ENCODE results near the gene CNMD.

Gene CNMD

DNA sequence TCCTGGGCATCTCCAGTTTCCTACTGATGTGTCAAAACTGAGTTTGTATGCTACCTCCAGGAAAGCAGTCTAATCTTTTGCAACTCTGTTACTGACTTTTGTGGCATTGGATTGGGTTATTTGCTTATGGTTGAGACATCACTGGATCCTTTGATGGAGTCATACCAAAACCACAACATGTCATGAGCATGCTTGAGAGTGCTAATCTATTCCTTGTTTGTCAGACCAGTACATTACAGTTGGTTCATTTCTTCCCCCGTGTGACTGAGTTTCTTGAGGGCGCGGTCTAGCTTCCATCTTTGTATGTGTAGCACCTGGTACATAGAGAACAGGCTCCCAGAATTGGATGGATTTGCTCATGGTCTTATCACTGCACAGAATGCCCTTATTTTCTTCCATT is 43.8 kb downstream of the CNMD start:
- no peak for TF ChIP-seq YY1 (IDR thresholded peaks at IDR 0.05; ENCODE audit: low read depth)
- TF ChIP-seq, protein P1, sequence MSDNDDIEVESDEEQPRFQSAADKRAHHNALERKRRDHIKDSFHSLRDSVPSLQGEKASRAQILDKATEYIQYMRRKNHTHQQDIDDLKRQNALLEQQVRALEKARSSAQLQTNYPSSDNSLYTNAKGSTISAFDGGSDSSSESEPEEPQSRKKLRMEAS (IDR thresholded peaks at IDR 0.05), result no peak
- TF ChIP-seq, protein P2, sequence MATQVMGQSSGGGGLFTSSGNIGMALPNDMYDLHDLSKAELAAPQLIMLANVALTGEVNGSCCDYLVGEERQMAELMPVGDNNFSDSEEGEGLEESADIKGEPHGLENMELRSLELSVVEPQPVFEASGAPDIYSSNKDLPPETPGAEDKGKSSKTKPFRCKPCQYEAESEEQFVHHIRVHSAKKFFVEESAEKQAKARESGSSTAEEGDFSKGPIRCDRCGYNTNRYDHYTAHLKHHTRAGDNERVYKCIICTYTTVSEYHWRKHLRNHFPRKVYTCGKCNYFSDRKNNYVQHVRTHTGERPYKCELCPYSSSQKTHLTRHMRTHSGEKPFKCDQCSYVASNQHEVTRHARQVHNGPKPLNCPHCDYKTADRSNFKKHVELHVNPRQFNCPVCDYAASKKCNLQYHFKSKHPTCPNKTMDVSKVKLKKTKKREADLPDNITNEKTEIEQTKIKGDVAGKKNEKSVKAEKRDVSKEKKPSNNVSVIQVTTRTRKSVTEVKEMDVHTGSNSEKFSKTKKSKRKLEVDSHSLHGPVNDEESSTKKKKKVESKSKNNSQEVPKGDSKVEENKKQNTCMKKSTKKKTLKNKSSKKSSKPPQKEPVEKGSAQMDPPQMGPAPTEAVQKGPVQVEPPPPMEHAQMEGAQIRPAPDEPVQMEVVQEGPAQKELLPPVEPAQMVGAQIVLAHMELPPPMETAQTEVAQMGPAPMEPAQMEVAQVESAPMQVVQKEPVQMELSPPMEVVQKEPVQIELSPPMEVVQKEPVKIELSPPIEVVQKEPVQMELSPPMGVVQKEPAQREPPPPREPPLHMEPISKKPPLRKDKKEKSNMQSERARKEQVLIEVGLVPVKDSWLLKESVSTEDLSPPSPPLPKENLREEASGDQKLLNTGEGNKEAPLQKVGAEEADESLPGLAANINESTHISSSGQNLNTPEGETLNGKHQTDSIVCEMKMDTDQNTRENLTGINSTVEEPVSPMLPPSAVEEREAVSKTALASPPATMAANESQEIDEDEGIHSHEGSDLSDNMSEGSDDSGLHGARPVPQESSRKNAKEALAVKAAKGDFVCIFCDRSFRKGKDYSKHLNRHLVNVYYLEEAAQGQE (IDR thresholded peaks at IDR 0.05; ENCODE audit: low read depth), result no peak
- TF ChIP-seq, protein P3, sequence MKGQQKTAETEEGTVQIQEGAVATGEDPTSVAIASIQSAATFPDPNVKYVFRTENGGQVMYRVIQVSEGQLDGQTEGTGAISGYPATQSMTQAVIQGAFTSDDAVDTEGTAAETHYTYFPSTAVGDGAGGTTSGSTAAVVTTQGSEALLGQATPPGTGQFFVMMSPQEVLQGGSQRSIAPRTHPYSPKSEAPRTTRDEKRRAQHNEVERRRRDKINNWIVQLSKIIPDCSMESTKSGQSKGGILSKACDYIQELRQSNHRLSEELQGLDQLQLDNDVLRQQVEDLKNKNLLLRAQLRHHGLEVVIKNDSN (IDR thresholded peaks at IDR 0.05), result no peak
- no peak for TF ChIP-seq TAF1 (IDR thresholded peaks at IDR 0.05; ENCODE audit: low read depth)
- no peak for TF ChIP-seq CEBPB (IDR thresholded peaks at IDR 0.05)
- TF ChIP-seq EGR1 (IDR thresholded peaks at IDR 0.05), result no peak
- no peak for TF ChIP-seq CREB1 (IDR thresholded peaks at IDR 0.05; ENCODE audit: low read depth)

DNA sequence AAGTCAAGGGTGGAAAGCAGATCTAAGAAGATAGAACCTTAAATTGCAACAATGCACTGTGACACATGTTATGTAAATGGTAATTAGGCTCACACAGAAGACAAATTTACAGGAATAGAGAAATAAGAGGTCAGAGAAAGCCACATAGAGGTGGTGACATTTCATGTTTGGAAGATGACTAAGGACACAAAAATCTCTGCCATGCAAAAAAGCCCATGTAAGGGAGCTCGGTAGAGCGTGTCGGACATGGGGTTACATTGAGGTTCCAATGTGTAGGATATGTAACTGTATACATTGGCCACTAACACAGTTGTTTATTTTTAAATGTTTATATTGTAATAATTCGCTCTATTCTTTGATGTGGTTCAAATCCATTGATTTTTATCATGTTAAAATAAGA is 53.2 kb downstream of the CNMD start:
- TF ChIP-seq TCF12 (IDR thresholded peaks at IDR 0.05; ENCODE audit: low read depth) (no peak), TAF1 (IDR thresholded peaks at IDR 0.05; ENCODE audit: low read depth) (no peak), CEBPB (IDR thresholded peaks at IDR 0.05) (no peak), FOXM1 (IDR thresholded peaks at IDR 0.05; ENCODE audit: borderline replicate concordance, low read depth) (no peak), NFIC (IDR thresholded peaks at IDR 0.05) (no peak), ZBTB7A (IDR thresholded peaks at IDR 0.05; ENCODE audit: low read depth) (no peak), EP300 (IDR thresholded peaks at IDR 0.05; ENCODE audit: borderline replicate concordance) (no peak), YY1 (IDR thresholded peaks at IDR 0.05; ENCODE audit: low read depth) (no peak), TEAD4 (IDR thresholded peaks at IDR 0.05) (no peak), CREB1 (IDR thresholded peaks at IDR 0.05; ENCODE audit: low read depth) (no peak)
- TF ChIP-seq, protein P1 (IDR thresholded peaks at IDR 0.05), result no peak
- TF ChIP-seq, protein P3 (IDR thresholded peaks at IDR 0.05), result no peak

DNA sequence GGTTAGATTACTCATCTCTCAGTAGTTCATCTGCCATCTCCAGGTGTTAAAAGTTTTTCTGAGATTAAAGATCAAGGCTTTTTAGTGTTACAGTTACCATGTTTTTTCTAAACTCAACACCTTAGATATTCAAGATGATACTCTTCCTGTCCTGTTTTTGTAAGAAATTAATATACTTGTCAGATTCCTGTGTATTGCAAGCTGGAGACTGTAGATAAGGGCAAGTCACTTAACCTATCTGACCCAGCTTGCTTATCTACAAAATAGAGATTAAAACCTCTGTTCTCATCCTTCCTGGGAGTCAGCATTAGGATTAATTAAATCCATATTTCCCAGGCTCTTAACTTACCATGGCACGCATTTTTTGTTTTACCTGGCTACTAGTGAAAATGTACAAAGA is 61.8 kb downstream of the CNMD start:
- TF ChIP-seq, protein P1 (IDR thresholded peaks at IDR 0.05), result no peak
- TF ChIP-seq RAD21 (IDR thresholded peaks at IDR 0.05; ENCODE audit: low read depth), result no peak
- TF ChIP-seq, protein P2 (IDR thresholded peaks at IDR 0.05; ENCODE audit: low read depth), result no peak
- no peak for TF ChIP-seq CEBPB (IDR thresholded peaks at IDR 0.05)
- TF ChIP-seq TAF1 (IDR thresholded peaks at IDR 0.05; ENCODE audit: low read depth), result no peak
- TF ChIP-seq ZBTB7A (IDR thresholded peaks at IDR 0.05; ENCODE audit: low read depth), result no peak
- TF ChIP-seq CREB1 (IDR thresholded peaks at IDR 0.05; ENCODE audit: low read depth), result no peak
- no peak for TF ChIP-seq TEAD4 (IDR thresholded peaks at IDR 0.05)
- TF ChIP-seq YY1 (IDR thresholded peaks at IDR 0.05; ENCODE audit: low read depth), result no peak
- TF ChIP-seq EGR1 (IDR thresholded peaks at IDR 0.05), result no peak
- TF ChIP-seq, protein P3 (IDR thresholded peaks at IDR 0.05), result no peak
- no peak for TF ChIP-seq NFIC (IDR thresholded peaks at IDR 0.05)

DNA sequence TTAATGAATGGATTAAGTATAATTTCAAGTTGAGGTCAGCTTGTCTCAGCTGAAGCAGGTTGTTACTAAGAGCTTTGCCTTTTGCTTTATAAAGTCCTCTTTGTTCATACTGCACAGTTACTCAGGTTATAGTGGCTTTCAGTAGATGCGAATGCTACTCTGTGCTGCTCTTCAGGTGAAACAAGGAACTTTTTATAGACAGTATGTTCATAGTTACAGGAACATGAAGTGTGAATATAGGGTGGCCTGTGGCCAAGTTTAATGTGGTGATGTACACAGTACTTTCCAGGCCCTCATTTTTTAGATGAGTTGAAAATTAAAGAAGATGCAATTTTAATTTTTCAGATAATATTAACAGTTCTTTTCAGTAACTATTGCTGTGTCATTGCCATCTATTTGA is 66.2 kb downstream of the CNMD start:
- TF ChIP-seq FOXM1 (IDR thresholded peaks at IDR 0.05; ENCODE audit: borderline replicate concordance, low read depth) (no peak), NFIC (IDR thresholded peaks at IDR 0.05) (no peak), TCF12 (IDR thresholded peaks at IDR 0.05; ENCODE audit: low read depth) (no peak)

DNA sequence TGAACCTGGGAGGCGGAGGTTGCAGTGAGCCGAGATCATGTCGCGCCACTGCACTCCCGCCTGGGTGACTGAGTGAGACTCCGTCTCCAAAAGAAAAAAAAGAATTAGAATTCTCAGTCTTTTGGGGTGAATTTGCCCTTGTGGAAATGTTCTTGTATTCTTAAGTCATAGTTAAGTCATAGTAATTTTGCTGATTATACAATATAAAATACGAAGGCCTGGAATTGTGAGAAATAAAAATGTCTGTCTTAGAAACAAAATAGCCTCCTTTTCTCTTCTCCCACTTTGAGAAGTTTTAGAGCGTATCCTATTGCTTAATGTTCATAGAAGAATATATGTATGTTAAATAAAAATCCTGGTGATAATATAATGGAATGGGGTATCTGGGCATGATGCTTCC is 68.9 kb downstream of the CNMD start:
- TF ChIP-seq EGR1 (IDR thresholded peaks at IDR 0.05) (no peak), TEAD4 (IDR thresholded peaks at IDR 0.05) (no peak), EP300 (IDR thresholded peaks at IDR 0.05; ENCODE audit: borderline replicate concordance) (no peak), RAD21 (IDR thresholded peaks at IDR 0.05; ENCODE audit: low read depth) (no peak), FOXM1 (IDR thresholded peaks at IDR 0.05; ENCODE audit: borderline replicate concordance, low read depth) (no peak), TCF12 (IDR thresholded peaks at IDR 0.05; ENCODE audit: low read depth) (no peak), NFIC (IDR thresholded peaks at IDR 0.05) (no peak), TAF1 (IDR thresholded peaks at IDR 0.05; ENCODE audit: low read depth) (no peak), ZBTB7A (IDR thresholded peaks at IDR 0.05; ENCODE audit: low read depth) (no peak), YY1 (IDR thresholded peaks at IDR 0.05; ENCODE audit: low read depth) (no peak), CEBPB (IDR thresholded peaks at IDR 0.05) (no peak), CREB1 (IDR thresholded peaks at IDR 0.05; ENCODE audit: low read depth) (no peak)
- TF ChIP-seq, protein P2 (IDR thresholded peaks at IDR 0.05; ENCODE audit: low read depth), result no peak
- TF ChIP-seq, protein P1 (IDR thresholded peaks at IDR 0.05), result no peak
- TF ChIP-seq, protein P3 (IDR thresholded peaks at IDR 0.05), result no peak

Measured in Ishikawa (cell line).